Activated naive CD8-positive, alpha-beta T cell treated with anti-CD3 and anti-CD28 coated beads, Interleukin-2, amount 50 U/mL, for 24 hours (primary cell): ENCODE results near the gene NABP1.

ENCODE experiments used
- ATAC-seq: fragments of 150-1000 bp; cut with Tn5 transposase; one replicate; pipeline ENCODE4 v1.10.0; 2021
- DNase-seq: peaks from one replicate; pipeline ENCODE4 v3.0.0; 2021
- H3K27ac Mint-ChIP-seq: one replicate; pipeline ENCODE4 v1.8.0; 2021; ENCODE audit warnings: mild to moderate bottlenecking, mixed read lengths
- H3K27me3 Mint-ChIP-seq: one replicate; pipeline ENCODE4 v1.8.0; 2021; ENCODE audit warnings: mixed read lengths
- H3K36me3 Mint-ChIP-seq: one replicate; pipeline ENCODE4 v1.8.0; 2021; ENCODE audit warnings: low read depth, mixed read lengths
- H3K4me1 Mint-ChIP-seq: one replicate; pipeline ENCODE4 v1.8.0; 2021; ENCODE audit warnings: mixed read lengths
- H3K4me3 Mint-ChIP-seq: one replicate; pipeline ENCODE4 v1.8.0; 2021; ENCODE audit warnings: mild to moderate bottlenecking, moderate library complexity, mixed read lengths
- H3K9me3 Mint-ChIP-seq: one replicate; pipeline ENCODE4 v1.8.0; 2021; ENCODE audit warnings: mixed read lengths

The NABP1 gene

GRCh38 chr2:191686066-191686465, 8.1 kb downstream of the NABP1 start:
- Mint-ChIP-seq H3K27ac (peak overlapping the region; percentile 48), H3K4me3 (no peak overlapping the region), H3K9me3 (no peaks in the 10 kb centered on the region), H3K36me3 (peaks cover 70% of the 10 kb centered on the region), H3K4me1 (peaks cover 86% of the 10 kb centered on the region), H3K27me3 (no peaks in the 10 kb centered on the region)
- DNase-seq = no peak
- no peak for ATAC-seq

- H3K27me3 Mint-ChIP-seq = no peaks in the 10 kb centered on the region
- H3K36me3 Mint-ChIP-seq = peaks cover 64% of the 10 kb centered on the region
- peaks cover 86% of the 10 kb centered on the region for H3K4me1 Mint-ChIP-seq
- DNase-seq (no peak), ATAC-seq (no peak)
- peak overlapping the region; percentile 48 for H3K27ac Mint-ChIP-seq
- no peak overlapping the region for H3K4me3 Mint-ChIP-seq
- no peaks in the 10 kb centered on the region for H3K9me3 Mint-ChIP-seq
Observed at GRCh38 chr2:191686729-191687128, 8.8 kb downstream of the NABP1 start.

GRCh38 chr2:191687867-191688266, 9.9 kb downstream of the NABP1 start:
- Mint-ChIP-seq H3K27me3 (no peaks in the 10 kb centered on the region), H3K4me3 (no peak overlapping the region), H3K9me3 (no peaks in the 10 kb centered on the region), H3K27ac (peak overlapping the region; percentile 80), H3K36me3 (peaks cover 53% of the 10 kb centered on the region), H3K4me1 (peaks cover 79% of the 10 kb centered on the region)
- ATAC-seq (no peak), DNase-seq (no peak)

- no peak overlapping the region for H3K4me3 Mint-ChIP-seq
- H3K36me3 Mint-ChIP-seq = peaks cover 46% of the 10 kb centered on the region
- H3K27ac Mint-ChIP-seq = peak overlapping the region; percentile 80
Observed at GRCh38 chr2:191688934-191689695, 11.2 kb downstream of the NABP1 start.

GRCh38 chr2:191690327-191690726, 12.4 kb downstream of the NABP1 start:
- no peak overlapping the region for H3K4me3 Mint-ChIP-seq
- peaks cover 48% of the 10 kb centered on the region for H3K36me3 Mint-ChIP-seq
- no peak for ATAC-seq
- H3K27ac Mint-ChIP-seq = peak overlapping the region; percentile 80
- H3K4me1 Mint-ChIP-seq = peaks cover 74% of the 10 kb centered on the region
- H3K27me3 Mint-ChIP-seq = no peaks in the 10 kb centered on the region
- DNase-seq = no peak
- H3K9me3 Mint-ChIP-seq = no peaks in the 10 kb centered on the region

More at GRCh38 chr2:191688934-191689695, 11.2 kb downstream of the NABP1 start:
- Mint-ChIP-seq H3K4me1 (peaks cover 78% of the 10 kb centered on the region), H3K9me3 (no peaks in the 10 kb centered on the region), H3K27me3 (no peaks in the 10 kb centered on the region)
- DNase-seq = no peak
- ATAC-seq = no peak

- DNase-seq = peak; percentile 32
- Mint-ChIP-seq H3K9me3 (no peaks in the 10 kb centered on the region), H3K4me1 (peaks cover 66% of the 10 kb centered on the region), H3K27me3 (no peaks in the 10 kb centered on the region), H3K36me3 (peaks cover 41% of the 10 kb centered on the region), H3K4me3 (no peak overlapping the region), H3K27ac (peak overlapping the region; percentile 28)
- ATAC-seq = peak; percentile 53
Observed at GRCh38 chr2:191691016-191691735, 13.2 kb downstream of the NABP1 start.

GRCh38 chr2:191691898-191692297, 14.0 kb downstream of the NABP1 start:
- no peak overlapping the region for H3K27ac Mint-ChIP-seq
- H3K27me3 Mint-ChIP-seq = no peaks in the 10 kb centered on the region
- H3K36me3 Mint-ChIP-seq = peaks cover 36% of the 10 kb centered on the region
- DNase-seq (no peak), ATAC-seq (peak; percentile 30)
- H3K4me1 Mint-ChIP-seq = peaks cover 58% of the 10 kb centered on the region
- H3K9me3 Mint-ChIP-seq = no peaks in the 10 kb centered on the region
- H3K4me3 Mint-ChIP-seq = no peak overlapping the region

GRCh38 chr2:191692502-191693115, 14.7 kb downstream of the NABP1 start:
- Mint-ChIP-seq H3K27ac (no peak overlapping the region), H3K27me3 (no peaks in the 10 kb centered on the region), H3K4me1 (peaks cover 52% of the 10 kb centered on the region), H3K4me3 (no peak overlapping the region), H3K9me3 (no peaks in the 10 kb centered on the region), H3K36me3 (peaks cover 30% of the 10 kb centered on the region)
- ATAC-seq (no peak), DNase-seq (no peak)

GRCh38 chr2:191693166-191693565, 15.2 kb downstream of the NABP1 start:
- Mint-ChIP-seq H3K27ac (no peak overlapping the region), H3K4me3 (no peak overlapping the region), H3K4me1 (peaks cover 47% of the 10 kb centered on the region), H3K36me3 (peaks cover 30% of the 10 kb centered on the region), H3K27me3 (no peaks in the 10 kb centered on the region), H3K9me3 (no peaks in the 10 kb centered on the region)
- no peak for ATAC-seq
- no peak for DNase-seq

- peaks cover 25% of the 10 kb centered on the region for H3K36me3 Mint-ChIP-seq
- ATAC-seq (peak; percentile 47), DNase-seq (no peak)
- H3K9me3 Mint-ChIP-seq = no peaks in the 10 kb centered on the region
- H3K4me1 Mint-ChIP-seq = peaks cover 40% of the 10 kb centered on the region
- no peaks in the 10 kb centered on the region for H3K27me3 Mint-ChIP-seq
- no peak overlapping the region for H3K27ac Mint-ChIP-seq
- H3K4me3 Mint-ChIP-seq = no peak overlapping the region
Observed at GRCh38 chr2:191693778-191694177, 15.8 kb downstream of the NABP1 start.

GRCh38 chr2:191696001-191696400, 18.1 kb downstream of the NABP1 start:
- DNase-seq (no peak), ATAC-seq (no peak)
- H3K27ac Mint-ChIP-seq = no peak overlapping the region
- peaks cover 21% of the 10 kb centered on the region for H3K36me3 Mint-ChIP-seq
- no peak overlapping the region for H3K4me3 Mint-ChIP-seq
- no peaks in the 10 kb centered on the region for H3K9me3 Mint-ChIP-seq
- peaks cover 20% of the 10 kb centered on the region for H3K4me1 Mint-ChIP-seq
- no peaks in the 10 kb centered on the region for H3K27me3 Mint-ChIP-seq

GRCh38 chr2:191696966-191697365, 19.0 kb downstream of the NABP1 start:
- Mint-ChIP-seq H3K27ac (no peak overlapping the region), H3K4me3 (no peak overlapping the region), H3K36me3 (peaks cover 21% of the 10 kb centered on the region), H3K4me1 (peaks cover 13% of the 10 kb centered on the region), H3K27me3 (no peaks in the 10 kb centered on the region), H3K9me3 (no peaks in the 10 kb centered on the region)
- no peak for ATAC-seq
- DNase-seq = no peak

- no peak for DNase-seq
- no peak overlapping the region for H3K4me3 Mint-ChIP-seq
- H3K9me3 Mint-ChIP-seq = no peaks in the 10 kb centered on the region
- no peaks in the 10 kb centered on the region for H3K27me3 Mint-ChIP-seq
- ATAC-seq = no peak
- H3K4me1 Mint-ChIP-seq = peaks cover 10% of the 10 kb centered on the region
- H3K36me3 Mint-ChIP-seq = peaks cover 21% of the 10 kb centered on the region
- H3K27ac Mint-ChIP-seq = no peak overlapping the region
Observed at GRCh38 chr2:191697870-191698269, 19.9 kb downstream of the NABP1 start.

GRCh38 chr2:191699341-191699945, 21.5 kb downstream of the NABP1 start:
- Mint-ChIP-seq H3K27ac (no peak overlapping the region), H3K27me3 (no peaks in the 10 kb centered on the region), H3K4me1 (no peaks in the 10 kb centered on the region), H3K4me3 (no peak overlapping the region), H3K9me3 (no peaks in the 10 kb centered on the region), H3K36me3 (peaks cover 13% of the 10 kb centered on the region)
- no peak for ATAC-seq
- no peak for DNase-seq
